ENCODE data around the gene RAB34.

The RAB34 gene

GRCh38 chr17:28746611-28747050 lies 29.0 kb upstream of the RAB34 start:
- no peaks in the 10 kb centered on the region for H3K9me2 ChIP-seq (replicated peaks; ENCODE audit: low read depth, low read length)
- peak overlapping the region; percentile 86 for H3K4me2 ChIP-seq (ENCODE audit: low read depth, low read length, poor library complexity, severe bottlenecking)
- H4K20me1 ChIP-seq (ENCODE audit: insufficient read depth, low read length, poor library complexity, severe bottlenecking) = peaks cover 40% of the 10 kb centered on the region
- H3K79me2 ChIP-seq (ENCODE audit: insufficient read depth, low read length) = peaks cover 44% of the 10 kb centered on the region
- peak overlapping the region; percentile 93 for H3K4me3 ChIP-seq (ENCODE audit: low read length, poor library complexity, severe bottlenecking)
- no peak overlapping the region for H2AFZ ChIP-seq (ENCODE audit: low read length)
- H3K36me3 ChIP-seq (ENCODE audit: insufficient read depth, low read length) = peaks cover 25% of the 10 kb centered on the region; the same call in 1 of the 2 replicates
- H3K4me1 ChIP-seq (ENCODE audit: insufficient read depth, low read length, poor library complexity, severe bottlenecking) = peaks cover 33% of the 10 kb centered on the region
- no peaks in the 10 kb centered on the region for H3F3A ChIP-seq (ENCODE audit: low read depth)
- TF ChIP-seq, protein P1, sequence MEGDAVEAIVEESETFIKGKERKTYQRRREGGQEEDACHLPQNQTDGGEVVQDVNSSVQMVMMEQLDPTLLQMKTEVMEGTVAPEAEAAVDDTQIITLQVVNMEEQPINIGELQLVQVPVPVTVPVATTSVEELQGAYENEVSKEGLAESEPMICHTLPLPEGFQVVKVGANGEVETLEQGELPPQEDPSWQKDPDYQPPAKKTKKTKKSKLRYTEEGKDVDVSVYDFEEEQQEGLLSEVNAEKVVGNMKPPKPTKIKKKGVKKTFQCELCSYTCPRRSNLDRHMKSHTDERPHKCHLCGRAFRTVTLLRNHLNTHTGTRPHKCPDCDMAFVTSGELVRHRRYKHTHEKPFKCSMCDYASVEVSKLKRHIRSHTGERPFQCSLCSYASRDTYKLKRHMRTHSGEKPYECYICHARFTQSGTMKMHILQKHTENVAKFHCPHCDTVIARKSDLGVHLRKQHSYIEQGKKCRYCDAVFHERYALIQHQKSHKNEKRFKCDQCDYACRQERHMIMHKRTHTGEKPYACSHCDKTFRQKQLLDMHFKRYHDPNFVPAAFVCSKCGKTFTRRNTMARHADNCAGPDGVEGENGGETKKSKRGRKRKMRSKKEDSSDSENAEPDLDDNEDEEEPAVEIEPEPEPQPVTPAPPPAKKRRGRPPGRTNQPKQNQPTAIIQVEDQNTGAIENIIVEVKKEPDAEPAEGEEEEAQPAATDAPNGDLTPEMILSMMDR (conservative IDR thresholded peaks at IDR 0.05; ENCODE audit: low read length) = no peak
- no peak for TF ChIP-seq EZH2phosphoT487 (IDR thresholded peaks at IDR 0.05; ENCODE audit: borderline replicate concordance)
- H3K9me3 ChIP-seq (ENCODE audit: insufficient read depth, low read depth, low read length) = no peaks in the 10 kb centered on the region
- peak overlapping the region; percentile 82 for H3K9ac ChIP-seq (ENCODE audit: low read depth, low read length, poor library complexity, severe bottlenecking)
- H3K27me3 ChIP-seq (ENCODE audit: insufficient read depth, low read length, poor library complexity, severe bottlenecking) = no peaks in the 10 kb centered on the region

DNA sequence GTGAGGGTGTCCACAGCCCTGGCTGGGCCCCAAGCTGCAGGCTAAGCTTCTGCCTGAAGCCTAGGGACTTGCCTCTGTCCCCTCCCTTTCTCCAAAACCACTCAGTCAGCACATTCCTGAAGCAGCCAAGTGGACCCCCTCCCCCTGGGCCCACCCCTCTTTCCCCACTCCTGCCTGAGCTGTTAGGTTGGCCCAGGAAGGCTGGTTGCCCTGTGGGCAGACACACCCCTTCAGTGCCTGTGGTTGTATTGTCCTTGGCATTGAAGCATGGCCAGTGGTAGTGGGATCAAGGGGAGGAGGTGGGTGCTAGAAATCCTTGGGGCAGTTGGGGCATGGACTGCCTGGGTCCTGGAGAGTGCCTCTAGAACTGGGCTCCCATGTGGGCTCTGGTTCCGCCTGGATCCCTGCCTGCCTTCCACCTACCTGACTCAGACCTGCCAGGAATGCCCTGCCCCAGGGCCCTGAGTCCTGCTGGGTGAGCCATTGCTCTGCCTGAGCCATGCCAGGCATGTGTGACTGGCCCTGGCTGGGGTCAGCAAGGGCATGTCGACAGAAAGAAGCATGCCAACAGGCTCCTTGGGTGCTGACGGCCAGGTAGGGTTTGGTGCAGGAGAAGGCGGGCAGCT lies 28.2 kb upstream of the RAB34 start:
- no peaks in the 10 kb centered on the region for H3K9me3 ChIP-seq (ENCODE audit: insufficient read depth, low read depth, low read length)
- peaks cover 33% of the 10 kb centered on the region for H3K4me1 ChIP-seq (ENCODE audit: insufficient read depth, low read length, poor library complexity, severe bottlenecking)
- no peaks in the 10 kb centered on the region for H3K9me2 ChIP-seq (replicated peaks; ENCODE audit: low read depth, low read length)
- H2AFZ ChIP-seq (ENCODE audit: low read length) = no peak overlapping the region
- H3K36me3 ChIP-seq (ENCODE audit: insufficient read depth, low read length) = peaks cover 25% of the 10 kb centered on the region; the same call in 1 of the 2 replicates
- H3K27me3 ChIP-seq (ENCODE audit: insufficient read depth, low read length, poor library complexity, severe bottlenecking) = no peaks in the 10 kb centered on the region
- peak overlapping the region; percentile 86 for H3K4me2 ChIP-seq (ENCODE audit: low read depth, low read length, poor library complexity, severe bottlenecking)
- H4K20me1 ChIP-seq (ENCODE audit: insufficient read depth, low read length, poor library complexity, severe bottlenecking) = peaks cover 40% of the 10 kb centered on the region
- TF ChIP-seq, protein P1 (conservative IDR thresholded peaks at IDR 0.05; ENCODE audit: low read length) = no peak
- no peak for TF ChIP-seq EZH2phosphoT487 (IDR thresholded peaks at IDR 0.05; ENCODE audit: borderline replicate concordance)
- peak overlapping the region; percentile 93 for H3K4me3 ChIP-seq (ENCODE audit: low read length, poor library complexity, severe bottlenecking)
- H3F3A ChIP-seq (ENCODE audit: low read depth) = no peaks in the 10 kb centered on the region
- peak overlapping the region; percentile 82 for H3K9ac ChIP-seq (ENCODE audit: low read depth, low read length, poor library complexity, severe bottlenecking)
- peaks cover 44% of the 10 kb centered on the region for H3K79me2 ChIP-seq (ENCODE audit: insufficient read depth, low read length)

GRCh38 chr17:28744972-28745785 lies 27.5 kb upstream of the RAB34 start:
- H3K79me2 ChIP-seq (ENCODE audit: insufficient read depth, low read length) = peaks cover 44% of the 10 kb centered on the region

More at GRCh38 chr17:28744972-28745785, 27.5 kb upstream of the RAB34 start:
- H3K27me3 ChIP-seq (ENCODE audit: insufficient read depth, low read length, poor library complexity, severe bottlenecking) = no peaks in the 10 kb centered on the region
- peaks cover 30% of the 10 kb centered on the region for H3K4me1 ChIP-seq (ENCODE audit: insufficient read depth, low read length, poor library complexity, severe bottlenecking)
- H3K9me3 ChIP-seq (ENCODE audit: insufficient read depth, low read depth, low read length) = no peaks in the 10 kb centered on the region
- H4K20me1 ChIP-seq (ENCODE audit: insufficient read depth, low read length, poor library complexity, severe bottlenecking) = peaks cover 34% of the 10 kb centered on the region
- no peaks in the 10 kb centered on the region for H3K9me2 ChIP-seq (replicated peaks; ENCODE audit: low read depth, low read length)
- peak overlapping the region; percentile 82 for H3K9ac ChIP-seq (ENCODE audit: low read depth, low read length, poor library complexity, severe bottlenecking)
- H3K4me2 ChIP-seq (ENCODE audit: low read depth, low read length, poor library complexity, severe bottlenecking) = peak overlapping the region; percentile 86
- peaks cover 25% of the 10 kb centered on the region; the same call in 1 of the 2 replicates for H3K36me3 ChIP-seq (ENCODE audit: insufficient read depth, low read length)
- peak overlapping the region; percentile 93 for H3K4me3 ChIP-seq (ENCODE audit: low read length, poor library complexity, severe bottlenecking)
- no peak for TF ChIP-seq EZH2phosphoT487 (IDR thresholded peaks at IDR 0.05; ENCODE audit: borderline replicate concordance)
- TF ChIP-seq, protein P1 (conservative IDR thresholded peaks at IDR 0.05; ENCODE audit: low read length) = no peak
- H2AFZ ChIP-seq (ENCODE audit: low read length) = peak overlapping the region; percentile 29
- H3F3A ChIP-seq (ENCODE audit: low read depth) = no peaks in the 10 kb centered on the region
